HG03439 (cell line): ENCODE data around the gene SLC10A6.
"Not testable (repeated sequence)": the region's sequence is repeated elsewhere in the genome, so short reads cannot be mapped to it uniquely, and the experiment has no call there.

ENCODE experiments used
- ATAC-seq: cut with Tn5 transposase; IDR thresholded peaks from one replicate; pipeline ENCODE4 v1.9.1; 2021; ENCODE audit warnings: mild to moderate bottlenecking, moderate library complexity; ENCODE audit not compliant: unreplicated experiment

SLC10A6 gene, protein sequence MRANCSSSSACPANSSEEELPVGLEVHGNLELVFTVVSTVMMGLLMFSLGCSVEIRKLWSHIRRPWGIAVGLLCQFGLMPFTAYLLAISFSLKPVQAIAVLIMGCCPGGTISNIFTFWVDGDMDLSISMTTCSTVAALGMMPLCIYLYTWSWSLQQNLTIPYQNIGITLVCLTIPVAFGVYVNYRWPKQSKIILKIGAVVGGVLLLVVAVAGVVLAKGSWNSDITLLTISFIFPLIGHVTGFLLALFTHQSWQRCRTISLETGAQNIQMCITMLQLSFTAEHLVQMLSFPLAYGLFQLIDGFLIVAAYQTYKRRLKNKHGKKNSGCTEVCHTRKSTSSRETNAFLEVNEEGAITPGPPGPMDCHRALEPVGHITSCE

DNA sequence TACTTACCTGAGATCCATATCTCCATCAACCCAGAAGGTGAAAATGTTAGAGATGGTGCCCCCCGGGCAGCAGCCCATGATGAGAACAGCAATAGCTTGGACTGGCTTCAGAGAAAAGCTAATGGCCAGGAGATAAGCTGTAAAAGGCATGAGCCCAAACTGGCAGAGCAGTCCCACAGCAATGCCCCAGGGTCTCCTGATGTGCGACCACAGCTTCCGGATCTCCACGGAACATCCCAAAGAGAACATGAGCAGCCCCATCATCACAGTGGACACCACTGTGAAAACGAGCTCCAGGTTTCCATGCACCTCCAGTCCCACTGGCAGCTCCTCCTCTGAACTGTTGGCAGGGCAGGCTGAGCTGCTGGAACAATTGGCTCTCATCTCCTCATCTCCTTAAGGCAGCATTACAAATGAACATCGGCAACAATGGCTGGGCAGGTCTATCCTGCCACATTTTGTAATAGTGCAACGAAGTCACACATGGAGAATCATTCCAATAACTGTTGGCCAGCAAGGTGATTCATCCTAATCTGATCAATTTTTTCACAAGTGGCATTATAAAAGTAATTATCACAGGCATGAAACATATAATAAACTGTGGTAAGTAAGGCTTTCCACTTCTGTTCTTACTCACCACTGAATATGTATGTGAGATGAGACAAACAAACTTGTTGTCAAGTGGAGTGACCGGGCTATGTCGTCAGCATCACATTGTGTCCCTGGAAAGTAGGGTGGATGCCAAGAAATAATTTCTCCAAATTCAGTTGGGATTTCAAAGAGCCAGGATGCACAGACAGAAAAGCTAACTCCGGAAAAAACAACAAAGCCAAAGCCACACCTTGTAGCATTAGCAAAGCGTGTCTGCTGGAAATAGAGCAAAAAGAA lies at the start of gene SLC10A6:
Gene SLC10A6 (minus strand): TSS at position 653 of the 888 bp plus-strand sequence. CDS start 269 bp downstream, at position 384.
- no peak for ATAC-seq

DNA sequence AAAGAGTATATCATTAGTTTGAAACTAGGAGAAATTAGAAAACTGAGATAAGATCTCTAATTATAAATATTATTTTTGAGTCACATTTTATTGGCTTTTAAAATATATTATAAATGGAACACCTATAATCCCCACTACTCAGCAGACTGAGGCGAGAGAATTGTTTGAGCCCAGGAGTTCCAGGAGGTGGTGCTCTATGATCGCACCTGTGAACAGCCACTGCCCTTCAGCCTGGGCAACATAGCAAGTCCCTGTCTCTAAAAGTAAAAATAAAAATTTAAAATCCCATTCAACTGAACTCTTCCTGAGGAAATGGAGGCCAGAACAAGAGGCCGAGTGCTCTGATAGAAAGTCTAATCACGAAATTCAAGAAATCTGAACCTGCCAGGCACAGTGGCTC lies 49.4 kb upstream of the SLC10A6 start:
- no peak for ATAC-seq

DNA sequence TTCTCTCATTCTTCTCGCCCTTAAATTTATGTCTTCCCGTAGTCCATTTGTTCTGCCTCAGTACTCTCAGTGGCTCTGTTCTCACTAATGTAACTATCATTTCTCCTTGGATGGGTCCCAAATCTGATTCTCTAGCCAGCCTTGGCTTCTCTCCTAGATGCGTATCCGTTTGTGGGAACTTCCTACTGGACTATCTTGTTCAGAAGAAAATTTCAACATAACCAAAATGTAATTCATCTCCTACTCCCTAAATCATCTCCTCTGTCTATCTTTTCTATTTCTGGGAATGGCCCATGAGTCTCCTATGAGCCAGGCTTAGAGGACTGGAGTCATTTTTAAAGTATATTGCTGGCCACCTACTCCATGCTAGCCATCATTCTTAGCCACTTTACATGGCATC lies 47.4 kb upstream of the SLC10A6 start:
- ATAC-seq = no peak

DNA sequence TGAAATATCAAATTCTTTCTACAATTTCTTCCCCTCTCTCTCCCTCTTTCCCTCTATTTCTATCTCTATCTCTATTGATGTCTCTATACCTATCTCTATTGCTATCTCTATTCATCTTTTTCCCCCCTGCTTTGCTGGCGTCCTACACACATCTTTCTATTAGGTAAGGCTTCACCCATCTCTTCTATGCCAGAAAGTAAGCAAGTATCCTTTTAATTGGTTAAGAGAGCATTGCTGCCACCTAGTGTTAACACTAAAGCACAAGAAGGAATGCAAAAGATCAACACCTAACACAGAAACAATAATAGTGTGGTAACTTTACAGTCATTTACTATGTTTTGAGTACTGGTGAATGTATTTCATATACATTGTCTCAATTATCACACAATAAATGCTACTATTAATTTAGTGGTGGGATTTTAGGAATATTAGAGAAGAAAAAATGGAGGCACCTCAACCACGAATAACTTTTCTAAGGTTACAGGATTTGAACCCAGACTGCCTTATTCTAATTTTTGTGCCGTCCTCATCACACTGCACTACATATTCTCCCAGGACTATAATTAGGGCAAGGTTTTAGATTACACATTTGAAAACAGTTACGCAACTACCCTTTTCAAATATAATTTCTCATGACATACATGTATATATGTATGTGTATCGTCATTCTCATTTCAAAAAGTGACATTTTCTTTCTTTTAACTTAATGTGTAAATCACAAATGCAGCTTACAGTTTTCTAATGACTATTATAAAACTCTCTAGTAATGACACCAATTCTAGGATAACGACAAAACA lies 46.7 kb upstream of the SLC10A6 start:
- no peak for ATAC-seq

DNA sequence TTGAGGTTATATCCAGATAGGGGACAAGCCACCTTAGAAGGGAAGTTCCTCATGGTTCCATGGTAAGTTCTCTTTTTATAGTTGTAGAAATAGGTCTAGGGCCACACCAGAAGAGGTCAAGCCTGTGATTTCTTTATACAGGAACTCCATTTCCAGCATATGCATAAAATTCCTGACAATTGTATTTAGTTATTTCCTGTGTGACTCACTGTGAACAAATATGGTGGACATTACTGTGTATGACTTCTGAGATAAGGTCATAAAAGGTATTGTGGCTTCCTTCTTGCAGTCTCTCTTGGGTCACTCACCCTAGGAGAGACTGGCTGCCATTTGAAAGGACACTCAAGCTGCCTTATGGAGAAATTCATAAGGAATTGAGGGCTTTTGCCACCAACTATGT lies 45.3 kb upstream of the SLC10A6 start:
- no peak for ATAC-seq

DNA sequence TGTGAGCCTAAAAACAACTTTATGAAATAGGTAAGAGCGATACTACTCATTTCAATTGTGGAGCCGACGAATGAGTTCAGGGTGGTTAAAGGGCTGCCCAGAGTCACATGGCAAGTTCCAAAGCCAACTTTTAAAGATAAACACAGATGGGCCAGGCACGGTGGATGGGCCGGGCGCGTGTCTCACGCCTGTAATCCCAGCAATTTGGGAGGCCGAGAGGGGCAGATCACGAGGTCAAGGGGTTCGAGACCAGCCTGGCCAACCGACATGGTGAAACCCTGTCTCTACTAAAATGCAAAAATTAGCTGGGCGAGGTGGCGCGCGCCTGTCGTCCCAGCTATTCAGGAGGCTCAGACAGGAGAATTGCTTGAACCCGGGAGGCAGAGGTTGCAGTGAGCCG lies 44.0 kb upstream of the SLC10A6 start:
- no peak for ATAC-seq

DNA sequence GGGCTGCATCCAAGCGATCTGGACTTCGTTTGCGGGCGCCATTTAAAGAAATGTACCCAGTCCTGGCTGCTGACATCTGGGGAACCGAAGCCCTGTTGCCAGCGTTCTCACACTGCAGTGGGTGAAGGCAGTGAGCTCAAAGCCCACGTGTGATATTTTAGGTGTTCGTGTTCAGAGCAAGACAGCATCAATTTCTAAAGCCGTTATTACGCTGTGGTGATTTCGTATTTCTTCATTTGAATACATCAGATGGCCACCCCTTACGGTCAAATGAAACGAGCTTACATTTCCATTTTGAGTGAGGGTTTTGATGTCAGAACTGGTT lies 43.4 kb upstream of the SLC10A6 start:
- ATAC-seq = no peak

DNA sequence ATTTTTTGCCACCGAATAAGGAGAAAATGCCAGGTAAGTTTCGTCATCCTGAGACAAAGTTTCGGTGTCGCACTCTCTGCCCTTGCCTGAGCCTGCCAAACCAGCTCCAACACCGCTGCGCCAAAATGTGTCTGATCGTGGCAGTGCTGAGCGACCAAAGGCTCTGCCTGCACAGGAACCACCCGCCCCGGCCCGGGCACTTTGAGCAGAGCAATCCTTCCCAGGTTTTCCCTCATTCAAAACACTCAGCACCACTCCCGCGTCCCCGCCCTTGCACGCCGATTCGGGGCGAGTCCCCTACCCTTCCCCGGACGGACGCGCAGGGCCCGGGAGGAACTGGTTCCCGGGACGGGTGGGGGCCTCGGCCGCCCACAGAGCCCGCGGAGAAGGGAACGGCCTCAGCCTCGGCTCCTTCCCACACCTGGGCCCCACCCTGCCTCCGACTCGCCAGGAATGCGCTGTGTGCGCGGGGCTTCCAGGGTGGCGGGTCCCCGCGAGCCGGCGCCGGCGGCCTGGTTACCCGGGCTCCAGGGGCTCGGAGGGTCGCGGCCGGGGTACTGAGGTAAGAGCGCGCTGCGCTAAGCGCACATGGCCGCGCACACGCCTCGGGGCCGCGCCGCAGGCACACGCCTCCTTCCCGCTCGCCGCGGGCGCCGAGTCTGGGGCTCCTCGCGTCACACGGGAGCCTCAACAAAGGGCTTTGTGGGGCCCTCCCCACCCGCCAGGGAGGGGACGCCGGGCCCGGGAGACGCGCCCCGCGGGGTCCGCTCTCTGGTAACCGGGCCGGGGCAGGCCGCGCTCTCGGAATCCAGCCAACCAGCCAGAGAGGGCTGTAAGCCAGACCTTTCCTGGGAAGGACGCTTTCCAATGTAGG lies 42.8 kb upstream of the SLC10A6 start, which contains the start of gene C4orf36:
Gene C4orf36 (minus strand): TSS at position 661 of the 874 bp plus-strand sequence. CDS start 902 bp downstream, outside the sequence.
- ATAC-seq = no peak

DNA sequence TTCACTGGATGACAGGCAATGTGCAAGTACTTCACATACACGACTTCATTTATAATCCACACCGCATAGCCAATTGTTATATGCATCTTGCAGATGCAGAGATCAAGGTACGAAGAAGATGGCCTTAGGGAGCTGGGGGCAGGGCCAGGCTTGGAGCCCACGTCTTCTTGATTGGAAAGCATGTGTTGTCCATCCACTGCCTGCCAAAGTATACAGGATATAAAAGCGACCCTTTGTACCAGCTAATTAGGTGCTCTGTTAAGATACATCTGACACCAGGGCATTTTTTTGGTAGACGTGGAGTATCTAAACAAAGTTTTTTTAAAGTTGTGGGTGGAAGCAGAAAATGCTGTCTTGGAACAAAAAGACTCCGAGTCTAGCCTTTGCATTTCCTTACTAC lies 41.6 kb upstream of the SLC10A6 start:
- no peak for ATAC-seq

DNA sequence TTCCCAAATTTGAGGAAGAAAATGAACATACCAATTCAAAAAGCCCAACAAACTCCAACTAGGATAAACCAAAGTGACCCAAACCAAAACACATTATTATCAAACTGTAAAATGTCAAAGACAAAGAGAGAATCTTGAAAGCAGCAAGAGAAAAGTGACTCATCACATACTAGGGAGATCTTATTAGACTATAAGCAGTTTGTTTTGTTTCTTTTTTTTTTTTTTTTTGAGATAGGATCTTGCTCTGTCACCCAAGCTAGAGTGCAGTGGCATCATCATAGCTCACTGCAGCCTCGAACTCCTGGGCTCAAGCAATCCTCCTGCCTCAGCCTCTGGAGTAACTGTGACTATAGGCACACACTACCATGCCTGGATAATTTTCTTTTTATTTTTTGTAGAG lies 30.5 kb upstream of the SLC10A6 start:
- no peak for ATAC-seq

DNA sequence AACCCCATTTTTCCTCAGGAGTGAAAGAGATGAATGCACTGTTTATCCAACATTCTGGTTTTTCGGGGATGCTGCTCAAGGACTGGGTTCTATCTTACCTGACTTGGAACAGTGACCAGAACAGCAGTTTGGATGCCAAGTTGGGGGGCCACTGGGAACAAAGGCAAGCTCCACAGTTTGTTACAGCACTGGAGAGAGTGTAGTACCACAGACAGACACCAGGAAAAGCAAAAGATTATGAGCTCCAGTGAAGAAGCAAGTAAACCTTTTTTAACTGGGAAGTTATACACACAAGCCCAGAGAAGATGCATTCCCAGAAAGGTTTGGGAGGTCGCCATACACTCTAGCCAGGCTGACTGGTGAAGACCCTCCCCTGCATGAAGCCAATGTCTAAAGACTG lies 29.5 kb upstream of the SLC10A6 start:
- ATAC-seq = no peak

DNA sequence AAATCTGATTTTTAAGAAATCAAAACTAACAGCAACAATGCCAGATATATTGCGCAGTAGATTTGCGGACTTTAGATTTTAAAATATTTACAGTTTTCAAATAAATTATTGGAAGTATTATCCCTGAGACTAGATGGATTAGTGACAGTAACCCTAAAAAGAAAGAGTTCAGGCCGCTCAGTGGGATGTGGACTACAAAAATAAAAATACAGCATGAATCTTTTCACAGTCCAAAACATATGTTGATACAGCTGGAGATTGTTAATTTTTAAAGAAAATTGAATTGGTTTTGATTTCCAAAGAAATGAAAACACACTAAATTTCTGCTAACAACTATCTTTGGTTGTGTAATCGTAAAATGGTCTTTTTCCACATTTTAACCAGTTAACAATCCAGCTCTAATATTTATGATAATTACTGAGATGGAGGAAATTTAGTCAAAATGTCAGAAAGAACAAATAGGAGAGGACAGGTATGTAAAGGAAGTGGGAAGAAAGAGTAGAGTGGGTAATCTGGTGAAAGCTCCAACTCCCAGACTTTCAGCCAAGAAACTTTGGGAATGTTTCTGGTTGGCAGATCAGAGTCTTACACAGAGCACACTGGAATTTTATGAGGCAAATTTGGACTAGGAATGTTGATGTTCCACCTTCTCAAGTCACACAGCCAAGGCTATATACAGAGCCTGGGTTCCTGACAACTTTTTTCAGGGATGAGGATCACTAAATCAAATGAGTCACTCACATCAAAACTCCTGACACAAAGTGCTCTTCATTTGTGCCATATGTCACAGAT lies 27.9 kb upstream of the SLC10A6 start:
- no peak for ATAC-seq

DNA sequence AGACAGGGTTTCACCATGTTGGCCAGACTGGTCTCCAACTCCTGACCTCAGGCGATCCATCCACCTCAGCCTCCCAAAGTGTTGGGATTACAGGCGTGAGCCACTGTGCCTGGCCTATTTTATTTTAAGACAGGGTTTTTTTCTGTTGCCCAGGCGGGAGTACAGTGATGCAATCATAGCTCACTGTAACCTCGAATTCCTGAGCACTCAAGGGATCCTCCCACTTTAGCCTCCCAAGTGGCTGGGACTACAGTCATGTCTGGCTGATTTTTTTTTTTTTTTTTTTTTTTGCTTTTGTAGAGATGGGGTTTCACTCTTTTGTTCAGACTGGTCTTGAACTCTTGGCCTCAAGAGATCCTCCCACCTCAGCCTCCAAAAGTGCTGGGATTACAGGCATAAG lies 26.3 kb upstream of the SLC10A6 start:
- ATAC-seq = not testable (repeated sequence)

DNA sequence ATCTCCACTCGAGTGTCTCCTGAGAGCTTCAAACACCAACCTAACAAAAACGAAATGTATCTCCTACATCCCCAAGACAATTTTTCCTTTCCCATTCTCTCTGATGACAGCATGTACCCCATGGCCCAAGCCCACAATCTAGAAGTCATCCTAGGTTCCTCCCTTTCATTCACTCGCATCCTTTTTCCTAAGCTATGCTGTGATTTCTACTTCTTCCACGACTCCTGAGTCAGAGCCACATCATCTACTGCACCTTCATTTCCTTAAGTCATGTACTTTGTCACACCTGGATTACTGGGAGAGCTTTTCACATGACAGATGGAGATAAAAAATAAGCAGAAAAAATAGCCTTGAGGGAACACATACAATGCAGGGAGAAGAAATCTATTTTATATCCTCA lies 23.0 kb upstream of the SLC10A6 start:
- ATAC-seq = no peak

DNA sequence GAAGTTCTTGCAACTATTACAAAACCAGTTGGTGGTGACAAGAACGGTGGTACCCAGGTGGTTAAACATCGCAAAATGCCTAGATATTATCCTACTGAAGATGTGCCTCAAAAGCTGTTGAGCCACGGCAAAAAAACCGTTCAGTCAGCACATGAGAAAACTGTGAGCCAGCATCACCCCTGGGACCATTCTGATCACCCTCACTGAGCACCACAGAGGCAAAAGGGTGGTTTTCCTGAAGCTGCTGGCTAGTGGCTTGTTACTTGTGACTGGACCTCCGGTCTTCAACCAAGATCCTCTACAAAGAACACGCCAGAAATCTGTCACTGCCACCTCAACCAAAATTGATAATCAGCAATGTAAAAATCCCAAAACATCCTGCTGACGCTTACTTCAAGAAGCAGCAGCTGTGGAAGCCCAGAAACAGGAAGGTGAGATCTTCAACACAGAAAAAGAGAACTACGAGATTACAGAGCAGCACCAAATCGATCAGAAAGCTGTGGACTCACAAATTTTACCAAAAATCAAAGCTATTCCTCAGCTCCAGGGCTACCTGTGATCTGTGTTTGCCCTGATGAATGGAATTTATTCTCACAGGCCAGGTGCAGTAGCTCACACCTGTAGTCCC lies 21.4 kb upstream of the SLC10A6 start:
- ATAC-seq = no peak

DNA sequence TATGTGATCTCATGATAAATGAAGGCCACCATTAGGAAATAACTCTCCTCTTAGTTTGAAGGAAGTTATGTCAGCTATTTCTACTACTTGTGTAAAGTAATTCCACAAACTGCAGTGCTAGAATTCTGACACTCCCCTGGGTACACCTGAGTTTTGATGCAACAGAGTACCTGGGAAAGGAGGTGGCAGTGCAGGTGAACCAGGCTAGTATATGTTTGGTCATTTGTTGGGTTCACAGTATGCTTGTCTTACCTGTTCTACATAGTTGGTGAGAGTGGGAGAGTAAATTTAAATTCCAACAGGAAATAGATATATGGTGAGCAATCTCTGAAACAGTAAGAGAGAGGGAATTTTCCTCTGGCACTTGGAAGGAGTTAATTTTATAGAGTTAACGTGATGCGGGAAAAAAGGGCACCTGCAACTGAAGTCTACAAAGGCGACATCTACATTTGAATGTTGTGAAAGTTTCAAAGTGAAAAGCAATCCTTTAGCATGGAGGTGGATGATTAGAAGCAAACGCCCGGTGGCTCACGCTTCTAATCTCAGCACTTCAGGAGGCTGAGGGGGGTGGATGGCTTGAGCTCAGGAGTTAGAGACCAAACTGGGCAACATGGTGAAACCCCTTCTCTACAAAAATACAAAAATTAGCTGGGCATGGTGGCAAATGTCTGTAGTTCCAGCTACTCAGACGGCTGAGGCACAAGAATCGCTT lies 8.3 kb upstream of the SLC10A6 start:
- no peak for ATAC-seq

DNA sequence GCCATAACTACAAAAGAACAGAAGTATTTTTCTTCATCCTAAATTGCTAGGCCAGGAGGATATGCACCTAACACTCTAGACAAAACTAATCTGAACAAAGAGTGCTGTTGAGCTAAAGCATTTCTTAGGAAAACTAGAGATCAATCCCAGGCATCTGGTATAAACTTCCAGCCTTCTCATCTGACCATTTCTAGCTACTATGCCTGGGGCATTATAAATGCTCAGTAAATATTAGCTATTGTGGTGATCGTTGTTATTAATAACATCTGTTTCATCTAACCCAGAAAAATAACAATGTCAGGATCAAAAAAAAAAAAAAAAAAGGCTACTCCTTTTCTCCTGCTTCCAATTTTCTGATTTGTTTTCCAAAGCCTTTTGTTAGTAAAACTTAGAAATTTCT lies 7.7 kb upstream of the SLC10A6 start:
- ATAC-seq = no peak

DNA sequence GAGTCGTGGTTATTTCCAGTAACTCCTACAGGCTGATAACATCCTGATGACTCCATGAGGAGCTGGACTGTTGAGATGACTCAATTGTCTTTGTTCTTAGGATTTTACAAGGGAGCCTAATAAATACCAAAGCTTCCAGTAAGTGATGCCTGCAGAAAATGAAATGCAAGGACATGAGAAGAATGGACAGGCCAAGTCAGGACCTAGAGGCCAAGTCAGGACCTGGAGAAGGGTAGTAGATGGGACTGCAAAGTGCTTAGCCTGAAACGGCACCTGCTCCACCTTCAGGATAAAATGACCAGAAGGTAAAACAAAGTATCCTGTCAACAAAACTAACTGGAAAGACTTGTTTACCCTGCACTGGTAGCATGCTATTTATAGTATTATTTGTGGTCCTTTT lies 6.4 kb upstream of the SLC10A6 start:
- ATAC-seq = no peak
